LNCAP (cell line): ENCODE data around the gene MRAP2.

Experiments
- TF ChIP-seq, protein P1 (sequence below): fragments of 450-650 bp; IDR thresholded peaks from 2 replicates; pipeline ENCODE4 v1.5.1; 2017; ENCODE audit warnings: mild to moderate bottlenecking

Gene MRAP2

DNA sequence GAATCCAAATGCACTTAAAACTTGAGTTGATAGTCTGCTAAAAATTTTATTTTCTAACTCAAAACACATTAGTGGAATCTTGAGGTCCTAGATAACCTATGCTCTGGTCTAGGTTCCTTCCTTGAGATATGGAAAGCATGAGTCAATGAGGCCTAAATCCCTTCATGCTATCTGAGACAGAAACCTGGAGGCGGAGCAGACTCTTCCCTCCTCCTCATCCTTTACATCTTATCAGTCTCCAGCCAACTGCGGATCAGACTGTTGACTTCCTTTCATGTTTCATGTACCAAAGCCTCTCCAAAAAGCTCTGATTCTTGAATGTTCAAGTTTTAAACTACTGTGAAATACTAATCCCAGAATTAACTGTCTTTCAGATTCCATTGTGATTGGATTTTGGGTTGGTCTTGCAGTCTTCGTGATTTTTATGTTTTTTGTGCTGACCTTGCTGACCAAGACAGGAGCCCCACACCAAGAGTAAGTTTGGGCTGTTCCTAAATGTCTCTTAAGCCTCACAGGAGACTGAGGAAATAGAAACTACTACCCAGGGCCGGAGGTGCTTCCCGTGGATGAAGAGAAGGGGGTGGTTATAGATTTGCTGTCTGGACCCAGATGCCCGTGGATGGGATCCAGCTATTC lies 29.1 kb downstream of the MRAP2 start:
- TF ChIP-seq, protein P1, sequence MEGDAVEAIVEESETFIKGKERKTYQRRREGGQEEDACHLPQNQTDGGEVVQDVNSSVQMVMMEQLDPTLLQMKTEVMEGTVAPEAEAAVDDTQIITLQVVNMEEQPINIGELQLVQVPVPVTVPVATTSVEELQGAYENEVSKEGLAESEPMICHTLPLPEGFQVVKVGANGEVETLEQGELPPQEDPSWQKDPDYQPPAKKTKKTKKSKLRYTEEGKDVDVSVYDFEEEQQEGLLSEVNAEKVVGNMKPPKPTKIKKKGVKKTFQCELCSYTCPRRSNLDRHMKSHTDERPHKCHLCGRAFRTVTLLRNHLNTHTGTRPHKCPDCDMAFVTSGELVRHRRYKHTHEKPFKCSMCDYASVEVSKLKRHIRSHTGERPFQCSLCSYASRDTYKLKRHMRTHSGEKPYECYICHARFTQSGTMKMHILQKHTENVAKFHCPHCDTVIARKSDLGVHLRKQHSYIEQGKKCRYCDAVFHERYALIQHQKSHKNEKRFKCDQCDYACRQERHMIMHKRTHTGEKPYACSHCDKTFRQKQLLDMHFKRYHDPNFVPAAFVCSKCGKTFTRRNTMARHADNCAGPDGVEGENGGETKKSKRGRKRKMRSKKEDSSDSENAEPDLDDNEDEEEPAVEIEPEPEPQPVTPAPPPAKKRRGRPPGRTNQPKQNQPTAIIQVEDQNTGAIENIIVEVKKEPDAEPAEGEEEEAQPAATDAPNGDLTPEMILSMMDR: no peak

DNA sequence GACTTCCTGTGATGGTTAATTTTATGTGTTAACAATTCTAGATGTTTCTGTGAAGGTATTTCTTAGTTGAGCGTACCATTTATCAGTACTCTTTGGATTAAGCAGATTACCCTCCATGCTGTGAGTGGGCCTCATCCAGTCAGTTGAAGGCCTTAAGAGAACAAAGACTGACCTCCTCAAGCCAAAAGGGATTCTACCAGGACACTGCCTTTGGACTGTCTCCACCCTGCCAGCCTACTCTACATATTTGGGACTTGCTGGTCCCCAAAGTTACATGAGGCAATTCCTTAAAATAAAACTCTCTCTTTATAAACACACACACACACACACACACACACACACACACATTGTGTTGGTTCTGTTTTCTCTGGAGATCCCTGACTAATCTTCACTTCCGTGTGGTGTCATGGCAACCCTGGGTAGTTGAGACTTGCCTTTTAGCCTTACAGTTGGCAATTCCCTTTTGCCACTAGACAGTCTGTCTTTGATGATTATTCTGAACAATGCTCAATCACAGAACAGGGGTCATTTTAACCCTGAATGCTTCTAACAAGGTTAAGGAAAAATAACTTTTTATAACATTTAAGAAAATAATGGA lies 32.2 kb downstream of the MRAP2 start:
- TF ChIP-seq, protein P1: no peak

DNA sequence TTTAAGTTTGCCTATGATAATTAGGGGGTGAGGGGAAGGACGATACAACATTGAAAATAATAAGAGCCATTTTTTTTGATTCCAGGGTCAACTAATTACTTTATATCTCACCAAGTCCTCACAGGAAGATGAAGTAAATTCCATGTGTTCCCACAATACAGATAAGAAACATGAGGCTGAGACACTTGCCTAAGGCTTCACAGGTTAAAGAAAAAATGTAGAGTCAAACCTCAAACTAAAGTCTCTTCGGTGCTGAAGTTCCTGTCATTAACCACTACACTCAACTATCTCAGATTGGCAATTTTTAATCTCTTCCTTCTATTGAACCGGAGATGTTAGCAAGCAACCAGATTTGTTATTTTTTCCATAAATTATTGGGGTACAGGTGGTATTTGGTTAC lies 33.0 kb downstream of the MRAP2 start:
- TF ChIP-seq, protein P1: no peak

DNA sequence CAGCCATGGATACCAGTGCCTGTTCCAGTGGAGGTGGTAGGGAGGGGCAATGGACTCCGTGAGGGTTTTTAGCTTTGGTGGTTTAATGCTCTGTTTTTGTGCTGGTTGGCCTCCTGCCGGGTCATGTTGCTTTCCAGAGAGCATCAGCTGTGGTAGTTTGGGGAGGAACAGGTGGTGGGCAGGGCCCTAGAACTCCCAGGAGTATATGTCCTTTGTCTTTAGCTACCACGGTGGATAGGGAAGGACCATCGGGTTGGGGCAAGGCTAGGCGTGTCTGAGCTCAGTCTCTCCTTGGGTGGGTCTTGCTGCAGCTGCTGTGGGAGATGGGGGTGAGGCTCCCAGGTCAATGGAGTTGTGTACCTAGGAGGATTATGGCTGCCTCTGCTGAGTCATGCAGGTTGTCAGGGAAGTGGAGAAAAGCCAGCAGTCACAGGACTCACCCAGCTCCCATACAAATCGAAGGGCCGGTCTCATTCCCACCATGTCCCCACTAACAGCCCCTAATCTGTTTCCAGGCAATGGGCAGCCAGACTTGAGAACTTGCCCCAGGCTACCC lies 38.9 kb downstream of the MRAP2 start:
- TF ChIP-seq, protein P1: no peak

DNA sequence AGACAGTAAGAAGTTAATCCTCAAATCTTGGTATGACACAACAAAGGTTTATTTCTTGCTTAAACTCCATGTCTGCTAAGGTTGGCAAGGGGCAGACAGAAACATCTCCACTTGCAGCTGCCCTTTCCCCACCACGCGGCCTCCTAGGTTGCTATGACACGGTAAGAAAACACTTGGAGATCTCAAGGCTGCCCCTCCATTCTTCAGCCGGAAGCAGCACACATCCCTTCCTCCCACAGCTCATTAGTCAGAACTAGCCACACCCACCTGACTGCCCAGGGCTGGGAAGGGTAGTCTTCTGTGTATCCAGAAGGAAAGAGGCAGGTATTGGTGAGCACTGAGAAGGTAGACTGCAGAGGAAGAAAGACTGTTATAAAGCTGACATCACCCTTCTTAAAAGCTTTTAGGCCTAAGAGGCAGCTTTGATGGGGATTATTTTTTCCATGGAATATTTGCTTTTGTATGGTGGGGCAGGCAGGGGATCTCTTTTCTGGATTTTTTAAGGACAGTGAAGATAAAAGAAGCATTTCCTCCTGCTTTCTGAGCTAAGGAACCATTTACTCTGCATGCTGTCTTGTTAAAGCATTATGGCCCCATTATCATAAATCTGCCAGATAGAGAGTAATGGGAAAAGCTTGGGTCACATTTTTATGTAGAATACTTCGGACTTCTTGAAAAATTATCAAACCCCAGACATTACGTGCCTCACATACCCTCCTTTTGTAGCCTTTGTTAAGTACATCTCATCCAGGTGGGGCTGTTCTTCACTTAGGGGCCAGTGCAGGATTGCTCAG lies 41.6 kb downstream of the MRAP2 start:
- TF ChIP-seq, protein P1: no peak

DNA sequence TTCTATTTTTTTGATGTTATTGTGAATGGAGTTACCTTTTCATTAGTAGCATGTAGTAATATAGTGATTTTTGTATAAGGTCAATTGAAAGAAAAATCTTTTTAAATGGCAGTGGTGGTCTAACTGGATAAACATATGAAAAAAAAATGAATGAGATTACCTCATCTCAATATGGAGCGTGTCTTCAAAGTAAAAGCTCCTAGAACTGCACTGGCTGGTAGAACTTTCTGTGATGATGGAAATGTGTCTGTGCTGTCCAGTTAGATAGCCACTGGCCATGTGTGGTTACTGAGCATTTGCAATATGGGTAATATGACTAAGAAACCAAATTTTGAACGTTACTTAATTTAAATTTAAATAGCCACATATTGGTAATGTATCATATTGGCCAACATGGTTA lies 44.1 kb downstream of the MRAP2 start:
- TF ChIP-seq, protein P1: no peak

DNA sequence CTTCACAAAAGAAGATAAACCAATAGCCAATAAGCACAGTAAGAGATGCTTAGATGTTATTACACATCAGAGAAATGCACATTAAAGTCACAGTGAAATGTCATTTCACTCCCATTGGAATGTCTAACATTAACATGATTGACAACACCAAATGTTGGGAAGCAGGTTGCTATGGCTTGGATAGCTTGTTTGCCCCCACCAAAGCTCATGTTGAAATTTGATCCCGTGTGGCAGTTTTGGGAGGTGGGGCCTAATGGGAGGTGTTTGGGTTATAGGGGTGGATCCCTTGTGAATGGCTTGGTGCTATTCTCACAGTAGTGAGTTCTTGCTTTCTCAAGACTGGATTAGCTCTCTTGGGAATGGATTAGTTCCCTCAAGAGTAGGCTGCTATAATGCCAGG lies 44.8 kb downstream of the MRAP2 start:
- TF ChIP-seq, protein P1: no peak
